Loucy (cell line): ENCODE measurements around the gene SMYD1.

Experiments
- CTCF ChIP-seq: fragments of 200-600 bp; sonication (generic); conservative IDR thresholded peaks from 2 replicates; pipeline ENCODE4 v1.5.1; 2014; ENCODE audit warnings: mild to moderate bottlenecking, antibody characterized with exemption, low read length
- EZH2phosphoT487 ChIP-seq: fragments of 200-600 bp; IDR thresholded peaks from 2 replicates; pipeline ENCODE4 v1.6.1; 2018; ENCODE audit warnings: antibody characterized with exemption, mild to moderate bottlenecking, moderate library complexity, borderline replicate concordance

DNA sequence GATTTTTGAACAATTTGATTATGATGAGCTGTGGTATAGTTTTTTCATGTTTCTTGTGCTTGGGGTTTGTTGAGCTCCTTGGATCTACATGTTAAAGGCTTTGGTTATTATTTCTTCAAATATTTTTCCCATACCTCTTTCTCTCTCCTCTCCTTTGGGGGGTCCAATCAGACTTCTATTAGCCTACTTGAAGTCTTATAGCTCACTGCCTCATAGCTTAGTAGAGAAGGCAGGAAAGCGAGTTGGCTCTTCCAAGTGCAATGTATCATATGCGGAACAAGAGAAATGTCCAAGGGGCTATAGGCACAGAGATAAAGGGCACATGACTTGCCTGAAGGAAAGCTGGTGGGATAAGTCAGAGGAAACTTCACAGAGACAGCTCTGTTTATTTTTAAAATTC lies 74.3 kb downstream of the SMYD1 start:
- TF ChIP-seq CTCF (no peak), EZH2phosphoT487 (no peak)
